ENCODE measurements around the gene FADS3. TPM values are rescaled to one million over a fixed set of nuclear protein-coding genes. Genes with fewer than 3 reads are reported as not detected.
A peak's percentile ranks its signal among the peaks of the same experiment; 100 is the strongest.

Gene FADS3
- total RNA-seq, 2 experiments from 2014 or later = 3.8 to 4.5 TPM

GRCh38 chr11:61904539-61905048 is 13.2 kb upstream of the FADS3 start:
- H3K27ac Mint-ChIP-seq = no peak overlapping the region
- no peak for ATAC-seq
- POLR2A ChIA-PET = interaction anchor here (0.8 kb wide), 1 partner anchor 220 kb away, joined by 3 read pairs; no protein-coding TSS in a partner anchor

DNA sequence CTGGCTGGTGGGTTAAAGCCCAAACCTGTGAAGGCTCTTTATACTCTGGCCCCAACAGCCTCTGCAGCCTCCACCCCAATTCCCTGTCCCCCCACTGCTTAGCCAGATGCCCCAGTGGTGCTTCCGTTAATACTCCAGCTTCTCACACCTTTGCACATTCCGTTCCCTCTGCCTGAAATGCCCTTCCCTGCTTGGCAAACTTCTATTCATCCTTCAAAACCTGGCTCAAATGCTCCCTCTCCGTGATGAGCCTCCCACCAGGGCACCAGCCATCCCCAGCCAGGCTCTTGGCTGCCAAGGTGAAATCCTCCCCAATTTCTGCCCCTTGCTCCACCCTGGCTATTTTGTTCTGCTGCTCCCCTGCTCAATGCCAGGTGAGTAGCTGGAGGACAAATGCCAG is 12.5 kb upstream of the FADS3 start:
- H3K4me3 Mint-ChIP-seq = no peak overlapping the region
- ChIA-PET CTCF (interaction anchor here (1.0 to 11.5 kb wide), 2 partner anchors 182 to 204 kb away, joined by 5 to 337 read pairs; no protein-coding TSS in a partner anchor), POLR2A (no interaction called here)
- H3K36me3 Mint-ChIP-seq (ENCODE audit: low read depth) = no peaks in the 10 kb centered on the region
- H3K9me3 Mint-ChIP-seq (ENCODE audit: insufficient read depth) = no peaks in the 10 kb centered on the region
- no peak for DNase-seq
- H3K27me3 Mint-ChIP-seq (ENCODE audit: low read depth) = peaks cover 4% of the 10 kb centered on the region
- no peak for ATAC-seq
- H3K4me1 Mint-ChIP-seq (ENCODE audit: low read depth) = peaks cover 6% of the 10 kb centered on the region
- H3K27ac Mint-ChIP-seq = no peak overlapping the region

More at GRCh38 chr11:61904539-61905048, 13.2 kb upstream of the FADS3 start:
- Mint-ChIP-seq H3K36me3 (ENCODE audit: low read depth) (no peaks in the 10 kb centered on the region), H3K4me3 (no peak overlapping the region), H3K27me3 (ENCODE audit: low read depth) (peaks cover 4% of the 10 kb centered on the region), H3K4me1 (ENCODE audit: low read depth) (no peaks in the 10 kb centered on the region), H3K9me3 (ENCODE audit: insufficient read depth) (no peaks in the 10 kb centered on the region)
- DNase-seq = no peak
- CTCF ChIA-PET = interaction anchor here (0.7 to 11.5 kb wide), 3 partner anchors 22 to 204 kb away, joined by 3 to 337 read pairs (median 5); no protein-coding TSS in a partner anchor

DNA sequence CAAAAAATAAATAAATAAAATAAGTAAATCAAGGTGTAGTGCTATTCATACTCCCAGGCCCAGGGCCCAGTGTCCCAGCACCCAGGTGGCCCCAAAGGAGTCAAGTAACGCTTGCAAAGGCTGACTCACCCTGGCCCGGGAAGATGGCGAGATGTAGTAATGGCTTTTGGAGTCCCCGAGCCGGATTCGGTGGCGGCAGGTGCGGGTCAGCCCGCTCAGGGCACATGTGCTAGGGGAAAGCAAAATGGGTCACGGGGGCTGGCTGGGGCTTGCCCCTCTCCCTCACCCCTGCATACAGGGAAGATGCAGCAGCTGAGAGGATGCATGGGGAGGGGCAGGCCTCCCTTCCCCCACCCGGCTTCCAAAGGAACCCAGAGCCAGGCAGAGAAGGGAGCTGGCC is 11.0 kb upstream of the FADS3 start:
- POLR2A ChIA-PET = no interaction called here
- CTCF ChIA-PET = interaction anchor here (1.2 to 11.5 kb wide), 4 partner anchors 47 to 207 kb away, joined by 4 to 337 read pairs (median 166); partner anchors contain the start of gene BEST1
- ATAC-seq (no peak), DNase-seq (no peak)
- Mint-ChIP-seq H3K27me3 (ENCODE audit: low read depth) (peaks cover 4% of the 10 kb centered on the region), H3K36me3 (ENCODE audit: low read depth) (no peaks in the 10 kb centered on the region), H3K4me1 (ENCODE audit: low read depth) (peaks cover 7% of the 10 kb centered on the region), H3K27ac (no peak overlapping the region), H3K4me3 (no peak overlapping the region), H3K9me3 (ENCODE audit: insufficient read depth) (no peaks in the 10 kb centered on the region)

GRCh38 chr11:61901397-61901796 is 10.1 kb upstream of the FADS3 start:
- no peaks in the 10 kb centered on the region for H3K9me3 Mint-ChIP-seq (ENCODE audit: insufficient read depth)
- no peak overlapping the region for H3K27ac Mint-ChIP-seq
- DNase-seq (no peak), ATAC-seq (no peak)
- ChIA-PET POLR2A (interaction anchor here (0.5 to 0.6 kb wide), 2 partner anchors 38 to 205 kb away, joined by 3 to 6 read pairs; no protein-coding TSS in a partner anchor), CTCF (interaction anchor here (1.0 to 11.5 kb wide), 5 partner anchors 48 to 208 kb away, joined by 3 to 337 read pairs (median 139); partner anchors contain the start of gene BEST1)
- no peaks in the 10 kb centered on the region for H3K36me3 Mint-ChIP-seq (ENCODE audit: low read depth)
- peaks cover 7% of the 10 kb centered on the region for H3K4me1 Mint-ChIP-seq (ENCODE audit: low read depth)
- H3K4me3 Mint-ChIP-seq = no peak overlapping the region
- peaks cover 4% of the 10 kb centered on the region for H3K27me3 Mint-ChIP-seq (ENCODE audit: low read depth)

DNA sequence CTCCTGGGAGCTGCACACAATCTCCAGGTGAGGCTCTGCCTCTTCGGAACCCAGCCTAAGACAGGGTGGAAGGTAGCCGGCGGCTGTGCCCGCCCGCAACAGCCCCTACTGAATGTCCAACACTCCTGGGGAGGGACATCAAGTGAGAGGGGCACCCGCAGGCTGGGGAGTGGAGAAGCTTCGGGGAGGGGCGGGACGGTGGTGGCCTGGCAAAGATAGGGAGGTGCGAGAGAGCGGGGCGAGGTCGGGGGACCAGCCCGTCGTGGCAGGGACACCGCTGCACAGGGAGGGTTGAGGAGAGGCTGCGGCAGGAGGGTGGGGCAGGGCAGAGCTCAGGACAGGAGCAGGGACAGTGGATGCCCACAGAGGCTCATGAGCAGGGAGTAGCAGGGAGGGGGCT is 8.9 kb upstream of the FADS3 start:
- Mint-ChIP-seq H3K9me3 (ENCODE audit: insufficient read depth) (no peaks in the 10 kb centered on the region), H3K4me3 (no peak overlapping the region), H3K27me3 (ENCODE audit: low read depth) (peaks cover 4% of the 10 kb centered on the region), H3K4me1 (ENCODE audit: low read depth) (peaks cover 7% of the 10 kb centered on the region), H3K36me3 (ENCODE audit: low read depth) (no peaks in the 10 kb centered on the region), H3K27ac (no peak overlapping the region)
- no peak for DNase-seq
- ATAC-seq = no peak
- CTCF ChIA-PET = interaction anchor here (1.1 to 11.5 kb wide), 7 partner anchors 12 to 215 kb away, joined by 3 to 337 read pairs (median 50); partner anchors contain the start of gene BEST1
- POLR2A ChIA-PET = no interaction called here

DNA sequence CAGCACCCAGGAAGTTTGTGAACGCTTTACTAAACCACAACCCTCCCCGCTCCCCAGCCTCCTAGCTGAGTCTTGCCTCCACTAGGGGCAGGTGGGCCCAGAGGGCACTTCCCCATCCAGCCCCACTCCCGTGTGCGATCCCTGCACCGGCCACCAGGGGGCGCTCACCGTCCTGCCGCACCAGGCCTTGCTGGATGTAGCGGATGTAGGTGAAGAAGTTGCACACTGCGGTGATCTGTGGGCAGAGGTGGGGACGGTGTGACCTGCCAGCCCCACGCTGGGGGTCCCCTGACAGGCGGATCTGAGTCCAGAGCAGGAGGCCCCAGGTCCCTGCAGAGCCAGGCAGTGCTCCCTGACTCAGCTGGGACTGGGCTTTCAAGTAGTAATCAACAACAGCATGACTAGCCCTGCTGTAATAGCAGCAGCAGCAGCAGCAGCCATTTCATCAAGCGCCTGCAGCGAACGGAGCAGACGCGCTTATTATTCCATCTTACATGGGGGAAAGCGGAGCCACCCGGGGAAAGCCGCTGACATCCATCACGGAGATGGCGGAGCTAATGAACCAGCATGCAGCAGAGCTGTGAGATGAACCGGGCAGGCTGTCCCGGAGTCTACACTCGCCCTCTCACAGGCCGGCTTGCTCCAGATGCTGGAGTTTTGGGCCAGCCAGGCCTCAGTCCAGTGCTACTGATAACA is 7.9 kb upstream of the FADS3 start:
- H3K27ac Mint-ChIP-seq = peak overlapping the region; percentile 45
- CTCF ChIA-PET = interaction anchor here (0.5 to 11.5 kb wide), 42 partner anchors 9 to 227 kb away, joined by 3 to 337 read pairs (median 4); partner anchors contain the start of genes BEST1, FADS3, FTH1 and INCENP

DNA sequence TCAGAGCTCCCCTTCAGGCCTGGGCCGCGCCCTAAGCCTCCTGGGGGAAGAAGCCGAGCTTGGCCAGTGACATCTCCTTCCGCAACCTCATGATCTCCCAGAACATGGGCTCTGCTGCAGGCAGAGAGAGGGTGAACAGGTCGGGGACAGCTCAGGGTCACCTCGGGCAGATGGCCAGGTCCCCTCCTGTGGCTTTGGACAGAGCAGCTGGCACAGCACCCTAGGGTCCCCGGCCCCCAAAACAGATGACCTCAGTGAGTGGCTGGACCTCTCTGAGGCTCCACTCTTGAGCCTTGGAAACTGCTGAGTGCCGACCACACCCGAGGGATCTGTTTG is 6.9 kb upstream of the FADS3 start:
- Mint-ChIP-seq H3K27ac (no peak overlapping the region), H3K27me3 (ENCODE audit: low read depth) (no peaks in the 10 kb centered on the region), H3K4me1 (ENCODE audit: low read depth) (peaks cover 7% of the 10 kb centered on the region), H3K36me3 (ENCODE audit: low read depth) (no peaks in the 10 kb centered on the region), H3K9me3 (ENCODE audit: insufficient read depth) (no peaks in the 10 kb centered on the region), H3K4me3 (no peak overlapping the region)
- ATAC-seq (no peak), DNase-seq (no peak)
- POLR2A ChIA-PET = interaction anchor here (0.9 to 1.0 kb wide), 2 partner anchors 69 to 210 kb away, joined by 3 read pairs; partner anchors contain the start of gene FTH1
- CTCF ChIA-PET = interaction anchor here (0.6 to 11.5 kb wide), 32 partner anchors 10 to 274 kb away, joined by 3 to 337 read pairs (median 5); partner anchors contain the start of genes BEST1, FTH1 and INCENP

More for the DNA sequence above, 7.9 kb upstream of the FADS3 start:
- Mint-ChIP-seq H3K4me3 (no peak overlapping the region), H3K27me3 (ENCODE audit: low read depth) (peaks cover 4% of the 10 kb centered on the region), H3K4me1 (ENCODE audit: low read depth) (peaks cover 7% of the 10 kb centered on the region), H3K9me3 (ENCODE audit: insufficient read depth) (no peaks in the 10 kb centered on the region), H3K36me3 (ENCODE audit: low read depth) (no peaks in the 10 kb centered on the region)
- peak; percentile 94 for DNase-seq
- POLR2A ChIA-PET = interaction anchor here (0.9 kb wide), 1 partner anchor 68 kb away, joined by 3 read pairs; the partner anchor contains the start of gene FTH1
- ATAC-seq = peak; percentile 92

- ATAC-seq = peak; percentile 63
- Mint-ChIP-seq H3K4me1 (ENCODE audit: low read depth) (peaks cover 7% of the 10 kb centered on the region), H3K27me3 (ENCODE audit: low read depth) (peaks cover 2% of the 10 kb centered on the region), H3K36me3 (ENCODE audit: low read depth) (no peaks in the 10 kb centered on the region), H3K9me3 (ENCODE audit: insufficient read depth) (no peaks in the 10 kb centered on the region), H3K27ac (no peak overlapping the region), H3K4me3 (no peak overlapping the region)
- peak; percentile 81 for DNase-seq
- ChIA-PET CTCF (interaction anchor here (0.6 to 11.5 kb wide), 33 partner anchors 9 to 274 kb away, joined by 3 to 337 read pairs (median 5); partner anchors contain the start of genes BEST1, FTH1 and INCENP), POLR2A (interaction anchor here (1.0 to 1.1 kb wide), 2 partner anchors 184 to 211 kb away, joined by 3 read pairs; no protein-coding TSS in a partner anchor)
Observed at GRCh38 chr11:61897387-61898246, 6.3 kb upstream of the FADS3 start.

DNA sequence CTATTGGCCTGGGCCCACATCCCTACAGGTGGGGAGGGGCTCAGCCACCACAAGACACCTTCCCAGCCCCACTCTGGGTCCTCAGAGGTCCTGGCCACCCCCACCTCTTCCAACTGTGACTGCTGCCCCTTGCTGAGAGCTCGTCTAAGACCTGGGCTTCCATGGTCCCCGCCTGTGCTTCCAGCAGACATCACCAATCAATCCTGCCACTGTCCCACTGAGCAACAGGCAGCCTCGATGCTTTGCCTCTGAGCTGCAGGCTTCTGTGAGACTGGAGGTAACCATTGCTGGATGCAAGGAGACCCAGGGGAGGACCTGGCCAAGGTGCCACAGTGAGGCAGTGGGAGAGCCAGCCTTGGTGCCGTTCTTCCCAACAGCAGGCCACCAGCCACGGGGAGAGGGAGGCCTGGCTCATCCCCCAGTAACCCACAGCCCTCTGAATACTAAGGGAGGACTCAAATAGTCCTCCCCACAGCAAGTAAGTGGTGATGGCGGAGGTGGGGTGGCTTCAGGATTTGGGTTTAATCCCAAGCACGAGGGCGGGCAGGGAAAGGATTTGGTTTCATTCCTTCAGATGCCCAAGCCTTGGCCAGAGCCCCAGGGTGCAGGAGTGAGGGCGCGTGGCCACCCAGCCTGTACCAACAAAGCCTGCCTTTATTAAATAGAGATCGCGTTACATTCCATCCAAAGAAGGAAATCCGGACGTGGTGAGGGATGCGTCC is 5.5 kb upstream of the FADS3 start:
- ChIA-PET POLR2A (interaction anchor here (1.1 kb wide), 1 partner anchor 185 kb away, joined by 3 read pairs; no protein-coding TSS in a partner anchor), CTCF (interaction anchor here (1.0 to 11.5 kb wide), 13 partner anchors 8 to 237 kb away, joined by 3 to 337 read pairs (median 5); partner anchors contain the start of gene BEST1)
- Mint-ChIP-seq H3K36me3 (ENCODE audit: low read depth) (no peaks in the 10 kb centered on the region), H3K4me1 (ENCODE audit: low read depth) (peaks cover 7% of the 10 kb centered on the region), H3K27ac (no peak overlapping the region), H3K27me3 (ENCODE audit: low read depth) (peaks cover 4% of the 10 kb centered on the region), H3K4me3 (no peak overlapping the region), H3K9me3 (ENCODE audit: insufficient read depth) (no peaks in the 10 kb centered on the region)
- ATAC-seq (no peak), DNase-seq (no peak)

DNA sequence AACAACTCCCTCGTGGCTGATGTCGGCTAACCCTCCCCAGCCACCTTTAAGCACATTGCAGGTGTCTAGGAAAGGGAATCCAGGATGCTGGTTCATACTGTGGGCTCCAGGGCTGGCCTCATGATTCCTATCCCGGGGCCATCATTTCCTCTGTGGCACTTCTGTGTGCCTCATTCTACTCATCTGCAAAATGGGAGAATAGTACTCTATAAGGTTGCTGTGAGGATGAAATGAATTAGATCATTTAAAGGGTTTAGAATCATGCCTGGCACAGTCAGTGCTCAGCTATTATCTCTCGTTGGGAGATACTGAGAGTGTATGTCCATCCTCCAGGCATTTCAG is 4.3 kb upstream of the FADS3 start:
- H3K36me3 Mint-ChIP-seq (ENCODE audit: low read depth) = no peaks in the 10 kb centered on the region
- ChIA-PET CTCF (interaction anchor here (1.1 to 11.5 kb wide), 5 partner anchors 53 to 214 kb away, joined by 3 to 337 read pairs (median 139); partner anchors contain the start of gene BEST1), POLR2A (no interaction called here)
- H3K27ac Mint-ChIP-seq = no peak overlapping the region
- H3K27me3 Mint-ChIP-seq (ENCODE audit: low read depth) = peaks cover 4% of the 10 kb centered on the region
- no peak for DNase-seq
- H3K4me3 Mint-ChIP-seq = no peak overlapping the region
- H3K4me1 Mint-ChIP-seq (ENCODE audit: low read depth) = peaks cover 9% of the 10 kb centered on the region
- no peaks in the 10 kb centered on the region for H3K9me3 Mint-ChIP-seq (ENCODE audit: insufficient read depth)
- ATAC-seq = no peak

Data from activated CD8-positive, alpha-beta T cell treated with anti-CD3 and anti-CD28 coated beads, Interleukin-2, amount 10 ng/mL, durations not matched to agents 7 days and 5 days (primary cell).